GM23248 (cell line): ENCODE measurements around the gene DROSHA. TPM values are rescaled to one million over a fixed set of nuclear protein-coding genes. Genes with fewer than 3 reads are reported as not detected.

Source experiments
- DNase-seq: peaks from one replicate; pipeline ENCODE4 v3.0.0-alpha.2; 2015
- H2AFZ ChIP-seq: fragments of 200-600 bp; sonication (generic); 2 replicates; pipeline ENCODE4 v1.6.1; 2016; ENCODE audit warnings: antibody characterized with exemption
- H3F3A ChIP-seq: fragments of 200-600 bp; sonication (generic); 2 replicates; pipeline ENCODE4 v1.6.1; 2016; ENCODE audit warnings: mild to moderate bottlenecking, antibody characterized with exemption, mixed run types; ENCODE audit not compliant: insufficient read depth
- H3K27ac ChIP-seq: fragments of 200-600 bp; sonication (generic); 2 replicates; pipeline ENCODE4 v1.5.1; 2016; ENCODE audit warnings: mild to moderate bottlenecking
- H3K27me3 ChIP-seq: fragments of 200-600 bp; sonication (generic); replicated peaks from 2 replicates; pipeline ENCODE4 v1.6.1; 2016; ENCODE audit warnings: mild to moderate bottlenecking; ENCODE audit not compliant: insufficient read depth
- H3K36me3 ChIP-seq: fragments of 200-600 bp; sonication (generic); 2 replicates; pipeline ENCODE4 v1.6.1; 2016; ENCODE audit warnings: low read depth, mild to moderate bottlenecking
- H3K4me1 ChIP-seq: fragments of 200-600 bp; sonication (generic); 2 replicates; pipeline ENCODE4 v1.6.1; 2016; ENCODE audit warnings: mild to moderate bottlenecking; ENCODE audit not compliant: insufficient read depth
- H3K4me2 ChIP-seq: fragments of 200-600 bp; sonication (generic); one replicate; pipeline ENCODE4 v1.6.1; 2016; ENCODE audit warnings: mild to moderate bottlenecking; ENCODE audit not compliant: unreplicated experiment
- H3K4me3 ChIP-seq: fragments of 200-600 bp; sonication (generic); 2 replicates; pipeline ENCODE4 v1.5.1; 2016; ENCODE audit warnings: mild to moderate bottlenecking
- H3K79me2 ChIP-seq: fragments of 200-600 bp; sonication (generic); 2 replicates; pipeline ENCODE4 v1.6.1; 2016; ENCODE audit warnings: mild to moderate bottlenecking; ENCODE audit not compliant: insufficient read depth
- H3K9ac ChIP-seq: fragments of 200-600 bp; sonication (generic); 2 replicates; pipeline ENCODE4 v1.6.1; 2016; ENCODE audit warnings: mild to moderate bottlenecking
- H3K9me2 ChIP-seq: fragments of 200-600 bp; sonication (generic); 2 replicates; pipeline ENCODE4 v1.6.1; 2016; ENCODE audit warnings: mixed run types, mild to moderate bottlenecking, moderate library complexity; ENCODE audit not compliant: insufficient read depth
- H3K9me3 ChIP-seq: fragments of 200-600 bp; sonication (generic); one replicate; pipeline ENCODE4 v1.6.1; 2017; ENCODE audit warnings: low read depth
- H4K20me1 ChIP-seq: fragments of 200-600 bp; sonication (generic); 2 replicates; pipeline ENCODE4 v1.6.0; 2016; ENCODE audit not compliant: insufficient read depth
- EZH2 ChIP-seq: fragments of 200-600 bp; sonication (generic); IDR thresholded peaks from 2 replicates; pipeline ENCODE4 v1.6.1; 2018; ENCODE audit warnings: antibody characterized with exemption, mild to moderate bottlenecking; ENCODE audit not compliant: insufficient read depth, poor library complexity, severe bottlenecking
- EZH2phosphoT487 ChIP-seq: fragments of 200-600 bp; sonication (generic); IDR thresholded peaks from 2 replicates; pipeline ENCODE4 v1.6.1; 2018; ENCODE audit warnings: antibody characterized with exemption, moderate library complexity, mild to moderate bottlenecking, low read depth; ENCODE audit not compliant: insufficient read depth
- WGBS, 2 experiments: methylation state at CpG; one replicate each; pipeline ENCODE4 v1.1.6; 2015 to 2017; ENCODE audit warnings: low lambda C conversion rate in 2 of 2, low coverage in 1 of 2; ENCODE audit errors: missing lambda C conversion rate in 2 of 2; 5-methylcytosine and 5-hydroxymethylcytosine counted together
- in situ Hi-C: fragments of 300-500 bp; cut with MboI; formaldehyde crosslinking; loops from 2 replicates; pipeline ENCODE4 v1.15.0; 2020
- polyA plus RNA-seq: library from polyadenylated mRNA; unstranded; fragments of >200 nt; fragmentation: Nextera tagmentation; extraction: Ambion mirVana; gene quantifications from 2 replicates; pipeline ENCODE4 v1.2.1, GENCODE V29; 2016
- total RNA-seq: library from RNA; depleted of rRNA; stranded (reverse); fragments of >200 nt; shearing (Covaris generic); gene quantifications from 2 replicates; pipeline ENCODE4 v1.2.3, GENCODE V29; 2014

DROSHA gene
- total and polyA plus RNA-seq, 2 experiments from 2014 or later: 26.0 to 28.7 TPM

- Histone ChIP-seq H3K9me3 (no peaks in the 10 kb centered on the region), H3K27me3 (no peaks in the 10 kb centered on the region), H3K27ac (no peak overlapping the region), H4K20me1 (no peaks in the 10 kb centered on the region), H3F3A (peaks cover 10% of the 10 kb centered on the region; the same call in 1 of the 2 replicates), H3K4me1 (peaks cover 14% of the 10 kb centered on the region), H3K36me3 (peaks cover 32% of the 10 kb centered on the region), H3K79me2 (no peaks in the 10 kb centered on the region), H3K9me2 (no peaks in the 10 kb centered on the region), H3K4me2 (no peak overlapping the region), H2AFZ (no peak overlapping the region), H3K9ac (no peak overlapping the region), H3K4me3 (no peak overlapping the region)
- in situ Hi-C loops: no loop called here
- DNase-seq: no peak
- TF ChIP-seq EZH2: no peak
- TF ChIP-seq EZH2phosphoT487: no peak
- WGBS, 2 experiments: 98 to 99% methylated on average over 2 of the region's 2 CpGs
Measured at GRCh38 chr5:31479706-31480105, 52.2 kb downstream of the DROSHA start.

- H4K20me1 ChIP-seq: no peaks in the 10 kb centered on the region
- H3K4me3 ChIP-seq: no peak overlapping the region
- H3K79me2 ChIP-seq: no peaks in the 10 kb centered on the region
- no peak overlapping the region for H3K27ac ChIP-seq
- DNase-seq: peak; percentile 10
- H3K27me3 ChIP-seq: no peaks in the 10 kb centered on the region
- TF ChIP-seq EZH2 (no peak), EZH2phosphoT487 (no peak)
- H3F3A ChIP-seq: peaks cover 10% of the 10 kb centered on the region; the same call in 1 of the 2 replicates
- peaks cover 28% of the 10 kb centered on the region for H3K36me3 ChIP-seq
- peak overlapping the region; percentile 21; the same call in 1 of the 2 replicates for H2AFZ ChIP-seq
- no peaks in the 10 kb centered on the region for H3K9me3 ChIP-seq
- in situ Hi-C loops: no loop called here
- H3K4me2 ChIP-seq: peak overlapping the region; percentile 20
- peaks cover 14% of the 10 kb centered on the region for H3K4me1 ChIP-seq
- H3K9me2 ChIP-seq: no peaks in the 10 kb centered on the region
- no peak overlapping the region for H3K9ac ChIP-seq
Measured at GRCh38 chr5:31478901-31479300, 53.0 kb downstream of the DROSHA start.

- H3K4me1 ChIP-seq: peaks cover 14% of the 10 kb centered on the region
- H3K27me3 ChIP-seq: no peaks in the 10 kb centered on the region
- peaks cover 10% of the 10 kb centered on the region; the same call in 1 of the 2 replicates for H3F3A ChIP-seq
- H3K4me2 ChIP-seq: no peak overlapping the region
- no peaks in the 10 kb centered on the region for H3K9me2 ChIP-seq
- 96 to 99% methylated on average over 5 of the region's 5 CpGs for WGBS, 2 experiments
- no peaks in the 10 kb centered on the region for H3K79me2 ChIP-seq
- H3K36me3 ChIP-seq: peaks cover 19% of the 10 kb centered on the region
- no peak overlapping the region for H3K4me3 ChIP-seq
- H4K20me1 ChIP-seq: no peaks in the 10 kb centered on the region
- no peaks in the 10 kb centered on the region for H3K9me3 ChIP-seq
- no peak for DNase-seq
- H2AFZ ChIP-seq: no peak overlapping the region
- H3K9ac ChIP-seq: no peak overlapping the region
- no peak overlapping the region for H3K27ac ChIP-seq
- in situ Hi-C loops: no loop called here
- TF ChIP-seq EZH2phosphoT487: no peak
- TF ChIP-seq EZH2: no peak
Measured at GRCh38 chr5:31477971-31478370, 53.9 kb downstream of the DROSHA start.

- H3K27ac ChIP-seq: no peak overlapping the region
- no peaks in the 10 kb centered on the region for H3K79me2 ChIP-seq
- H3K4me3 ChIP-seq: no peak overlapping the region
- 97 to 100% methylated on average over 2 of the region's 2 CpGs for WGBS, 2 experiments
- DNase-seq: no peak
- no peaks in the 10 kb centered on the region for H3K27me3 ChIP-seq
- no peak overlapping the region for H3K4me2 ChIP-seq
- H3K9ac ChIP-seq: no peak overlapping the region
- H3F3A ChIP-seq: peaks cover 10% of the 10 kb centered on the region; the same call in 1 of the 2 replicates
- no peaks in the 10 kb centered on the region for H3K9me3 ChIP-seq
- H2AFZ ChIP-seq: no peak overlapping the region
- no peaks in the 10 kb centered on the region for H3K9me2 ChIP-seq
- no peaks in the 10 kb centered on the region for H4K20me1 ChIP-seq
- peaks cover 18% of the 10 kb centered on the region for H3K36me3 ChIP-seq
- in situ Hi-C loops: no loop called here
- no peak for TF ChIP-seq EZH2
- peaks cover 14% of the 10 kb centered on the region for H3K4me1 ChIP-seq
Measured at GRCh38 chr5:31477516-31477915, 54.4 kb downstream of the DROSHA start.

GRCh38 chr5:31476738-31477141, 55.2 kb downstream of the DROSHA start:
- H3K9ac ChIP-seq: no peak overlapping the region
- H3K27ac ChIP-seq: no peak overlapping the region
- no peaks in the 10 kb centered on the region for H3K27me3 ChIP-seq
- WGBS, 2 experiments: 71 to 76% methylated on average over 4 of the region's 4 CpGs
- no peak overlapping the region for H3K4me3 ChIP-seq
- no peak overlapping the region for H3K4me2 ChIP-seq
- no peaks in the 10 kb centered on the region for H3K9me3 ChIP-seq
- H4K20me1 ChIP-seq: no peaks in the 10 kb centered on the region
- peaks cover 13% of the 10 kb centered on the region for H3K36me3 ChIP-seq
- no peak for DNase-seq
- no peaks in the 10 kb centered on the region for H3K9me2 ChIP-seq
- no peak overlapping the region for H2AFZ ChIP-seq
- peaks cover 10% of the 10 kb centered on the region; the same call in 1 of the 2 replicates for H3F3A ChIP-seq
- in situ Hi-C loops: no loop called here
- H3K79me2 ChIP-seq: no peaks in the 10 kb centered on the region
- no peak for TF ChIP-seq EZH2
- no peak for TF ChIP-seq EZH2phosphoT487
- H3K4me1 ChIP-seq: peaks cover 16% of the 10 kb centered on the region
